HCT116 (cell line): ENCODE measurements around the gene TULP4.

Source experiments
- CTCF ChIP-seq, 3 experiments: fragments of 200-600 bp in 1 of 3; sonication (generic) in 1 of 3; IDR thresholded peaks in 2 of 3; conservative IDR thresholded peaks in 1 of 3; 2 replicates each; pipeline ENCODE4 v1.5.1; 2012 to 2017; ENCODE audit warnings: low read depth in 2 of 3, low read length in 2 of 3, antibody characterized with exemption in 1 of 3, borderline replicate concordance in 1 of 3, control low read depth in 1 of 3, mild to moderate bottlenecking in 1 of 3, mixed read lengths in 1 of 3, mixed run types in 1 of 3, moderate library complexity in 1 of 3; ENCODE audit not compliant: insufficient read depth in 1 of 3
- POLR2A ChIP-seq: IDR thresholded peaks from 2 replicates; pipeline ENCODE4 v1.7.0; 2011; ENCODE audit warnings: borderline replicate concordance; ENCODE audit not compliant: insufficient read depth, insufficient read length; ENCODE audit errors: extremely low read depth
- ZNF274 ChIP-seq: fragments of 200-500 bp; sonication (Bioruptor generic); IDR thresholded peaks from 2 replicates; pipeline ENCODE4 v1.6.1; 2014; ENCODE audit warnings: mild to moderate bottlenecking, low read depth, low read length, inconsistent platforms

GRCh38 chr6:158557927-158558326 lies 245.7 kb downstream of the TULP4 start:
- no peak for TF ChIP-seq CTCF (IDR thresholded peaks at IDR 0.05 in 2 of 3, conservative IDR thresholded peaks at IDR 0.05 in 1 of 3; ENCODE audit: borderline replicate concordance in 1 of 3, insufficient read depth in 1 of 3, low read depth in 2 of 3, low read length in 2 of 3)
- no peak for TF ChIP-seq ZNF274
- TF ChIP-seq POLR2A, result no peak
